Uterus (tissue), 4 donors: ENCODE measurements around the gene PPL. TPM values are rescaled to one million over a fixed set of nuclear protein-coding genes. Genes with fewer than 3 reads are reported as not detected.

ENCODE experiments used
- DNase-seq, 2 donors: peaks; one replicate each; pipeline ENCODE4 v3.0.0-alpha.2; 2019 to 2020
- H3K27ac ChIP-seq, 2 donors: fragments of 200-600 bp; sonication (generic); 1 replicate in 1 of 2; 2 replicates in 1 of 2; pipeline ENCODE4 v1.5.1; 2016 to 2018
- H3K27me3 ChIP-seq, 2 donors: fragments of 200-600 bp; sonication (generic); one replicate each; pipeline ENCODE4 v1.5.1; 2018 to 2019; ENCODE audit warnings: control low read depth in 1 of 2
- H3K36me3 ChIP-seq, 2 donors: fragments of 200-600 bp; sonication (generic); one replicate each; pipeline ENCODE4 v1.5.1; 2019; ENCODE audit warnings: control low read depth in 1 of 2
- H3K4me1 ChIP-seq, 2 donors: fragments of 200-600 bp; sonication (generic); one replicate each; pipeline ENCODE4 v1.5.1; 2018 to 2019; ENCODE audit warnings: control low read depth in 1 of 2
- H3K4me3 ChIP-seq, 2 donors: fragments of 200-600 bp; sonication (generic); 1 replicate in 1 of 2; 2 replicates in 1 of 2; pipeline ENCODE4 v1.5.1; 2018 to 2019; ENCODE audit warnings: mild to moderate bottlenecking in 1 of 2
- H3K9me3 ChIP-seq, 2 donors: fragments of 200-600 bp; sonication (generic); one replicate each; pipeline ENCODE4 v1.5.1; 2019; ENCODE audit warnings: control low read depth in 1 of 2
- POLR2A ChIP-seq, 2 donors: fragments of 450-650 bp; IDR thresholded peaks; one replicate each; pipeline ENCODE4 v1.6.1; 2016; ENCODE audit warnings: antibody characterized with exemption in 2 of 2, mild to moderate bottlenecking in 1 of 2, moderate library complexity in 1 of 2
- intact Hi-C: fragments of 100-400 bp; cut with DNase I; formaldehyde crosslinking; loops from one replicate; pipeline ENCODE4 v1.15.1; 2023; ENCODE audit warnings: low total_unique reads
- total RNA-seq, 4 donors: library from RNA; depleted of rRNA in 3 of 4; stranded (reverse); fragments of >200 nt in 3 of 4; gene quantifications; one replicate each; pipeline versions ENCODE4 v1.1.0 to v1.2.4, GENCODE V29; 2014 to 2023
- TF ChIP-seq, protein P1 (sequence below), 4 experiments: fragments of 200-600 bp in 2 of 4; fragments of 450-650 bp in 2 of 4; sonication (generic) in 2 of 4; IDR thresholded peaks; one replicate each; pipeline ENCODE4 v1.5.1; 2016 to 2019; ENCODE audit warnings: antibody characterized with exemption in 4 of 4, mild to moderate bottlenecking in 2 of 4, moderate library complexity in 1 of 4
- donor health status: DM: yes; HTN: yes; CAD: no.

PPL gene
- total RNA-seq, 4 donors from 2014 or later: 8.7 to 39.6 (median 15.2) TPM

DNA sequence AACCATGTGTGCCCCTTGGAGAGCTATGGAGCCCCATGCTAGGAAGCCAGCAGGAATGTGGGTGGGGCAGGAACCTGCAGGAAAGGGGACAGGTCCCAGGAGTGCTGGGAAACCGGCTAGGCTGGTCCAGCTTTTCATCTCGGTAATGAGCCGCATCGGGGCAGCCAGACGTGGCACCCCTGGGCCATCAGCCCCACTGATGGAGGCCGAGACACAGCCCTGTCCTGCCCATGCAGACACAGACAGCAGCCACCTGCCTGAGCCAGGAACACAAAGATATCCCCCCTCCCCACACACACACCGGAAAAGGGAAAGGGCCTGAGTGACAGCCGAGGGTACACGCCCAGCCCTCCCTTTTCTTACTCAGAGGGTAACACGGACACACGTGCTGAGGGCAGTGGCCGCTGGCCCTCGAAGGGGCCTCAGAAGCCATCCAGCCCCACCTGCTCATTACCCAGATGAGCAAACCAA, 18.1 kb downstream of the PPL start:
- H3K27me3 ChIP-seq: no peaks in the 10 kb centered on the region
- no peak for DNase-seq
- H3K4me1 ChIP-seq: no peaks in the 10 kb centered on the region
- H3K36me3 ChIP-seq: no peaks in the 10 kb centered on the region
- H3K9me3 ChIP-seq: no peaks in the 10 kb centered on the region
- intact Hi-C loops: no loop called here
- no peak overlapping the region for H3K27ac ChIP-seq
- H3K4me3 ChIP-seq: no peak overlapping the region
- TF ChIP-seq, protein P1, sequence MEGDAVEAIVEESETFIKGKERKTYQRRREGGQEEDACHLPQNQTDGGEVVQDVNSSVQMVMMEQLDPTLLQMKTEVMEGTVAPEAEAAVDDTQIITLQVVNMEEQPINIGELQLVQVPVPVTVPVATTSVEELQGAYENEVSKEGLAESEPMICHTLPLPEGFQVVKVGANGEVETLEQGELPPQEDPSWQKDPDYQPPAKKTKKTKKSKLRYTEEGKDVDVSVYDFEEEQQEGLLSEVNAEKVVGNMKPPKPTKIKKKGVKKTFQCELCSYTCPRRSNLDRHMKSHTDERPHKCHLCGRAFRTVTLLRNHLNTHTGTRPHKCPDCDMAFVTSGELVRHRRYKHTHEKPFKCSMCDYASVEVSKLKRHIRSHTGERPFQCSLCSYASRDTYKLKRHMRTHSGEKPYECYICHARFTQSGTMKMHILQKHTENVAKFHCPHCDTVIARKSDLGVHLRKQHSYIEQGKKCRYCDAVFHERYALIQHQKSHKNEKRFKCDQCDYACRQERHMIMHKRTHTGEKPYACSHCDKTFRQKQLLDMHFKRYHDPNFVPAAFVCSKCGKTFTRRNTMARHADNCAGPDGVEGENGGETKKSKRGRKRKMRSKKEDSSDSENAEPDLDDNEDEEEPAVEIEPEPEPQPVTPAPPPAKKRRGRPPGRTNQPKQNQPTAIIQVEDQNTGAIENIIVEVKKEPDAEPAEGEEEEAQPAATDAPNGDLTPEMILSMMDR (IDR thresholded peaks at IDR 0.05): no peak
- TF ChIP-seq POLR2A (IDR thresholded peaks at IDR 0.05): no peak

DNA sequence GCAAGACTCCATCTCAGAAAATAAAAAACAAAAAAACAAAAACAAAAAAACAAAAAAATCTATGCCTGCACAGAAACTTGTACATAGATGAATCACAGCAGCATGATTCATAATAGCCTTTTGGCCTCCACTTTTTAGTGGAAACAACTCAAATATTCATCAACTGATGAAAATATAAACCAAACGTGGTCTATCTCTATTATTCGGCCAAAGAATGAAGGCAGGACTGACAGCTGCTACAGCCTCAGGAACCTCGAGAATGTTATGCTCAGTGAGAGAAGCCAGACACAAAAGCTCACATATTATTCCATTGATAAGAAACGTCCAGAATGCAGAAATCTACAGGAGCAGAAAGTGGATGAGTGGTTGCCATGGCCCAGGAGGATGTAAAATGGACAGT, 19.8 kb downstream of the PPL start:
- TF ChIP-seq, protein P1 (IDR thresholded peaks at IDR 0.05): no peak
- no peak for TF ChIP-seq POLR2A (IDR thresholded peaks at IDR 0.05)
- H3K36me3 ChIP-seq: no peaks in the 10 kb centered on the region
- no peak overlapping the region for H3K4me3 ChIP-seq
- intact Hi-C loops: no loop called here
- peak overlapping the region in 1 of 2 donors; percentile 27 for H3K27ac ChIP-seq
- H3K9me3 ChIP-seq: no peaks in the 10 kb centered on the region
- DNase-seq: no peak
- H3K4me1 ChIP-seq: no peaks in the 10 kb centered on the region
- H3K27me3 ChIP-seq: no peaks in the 10 kb centered on the region

DNA sequence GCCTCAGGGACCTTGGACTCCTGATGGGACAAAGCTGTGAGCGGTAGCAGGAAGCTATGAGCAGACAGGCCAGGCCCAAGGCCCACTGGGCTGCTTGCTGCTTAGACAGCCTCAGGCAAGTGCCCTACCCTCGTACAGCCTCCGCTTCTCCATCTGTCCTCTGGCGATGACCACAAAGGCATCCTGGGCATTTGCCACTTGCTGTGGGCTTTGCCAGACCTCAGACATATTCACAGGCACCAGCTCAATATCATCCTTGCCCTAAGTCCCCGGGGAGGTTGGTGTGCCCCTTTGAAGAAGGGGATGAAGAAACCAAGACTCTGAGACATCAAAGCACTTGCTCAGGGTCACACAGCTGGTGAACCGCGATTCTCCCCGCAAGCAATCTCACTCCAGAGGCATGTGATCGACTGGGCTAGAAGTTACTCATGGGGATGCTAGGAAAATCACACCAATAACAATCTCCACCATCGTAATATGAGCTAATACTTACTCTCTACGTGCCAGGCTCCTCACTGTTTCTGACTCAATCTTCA, 21.7 kb downstream of the PPL start:
- Histone ChIP-seq H3K9me3 (no peaks in the 10 kb centered on the region), H3K27me3 (no peaks in the 10 kb centered on the region), H3K36me3 (no peaks in the 10 kb centered on the region), H3K4me3 (no peak overlapping the region), H3K4me1 (no peaks in the 10 kb centered on the region), H3K27ac (no peak overlapping the region)
- intact Hi-C loops: no loop called here
- DNase-seq: no peak
- TF ChIP-seq, protein P1 (IDR thresholded peaks at IDR 0.05): no peak
- no peak for TF ChIP-seq POLR2A (IDR thresholded peaks at IDR 0.05)

DNA sequence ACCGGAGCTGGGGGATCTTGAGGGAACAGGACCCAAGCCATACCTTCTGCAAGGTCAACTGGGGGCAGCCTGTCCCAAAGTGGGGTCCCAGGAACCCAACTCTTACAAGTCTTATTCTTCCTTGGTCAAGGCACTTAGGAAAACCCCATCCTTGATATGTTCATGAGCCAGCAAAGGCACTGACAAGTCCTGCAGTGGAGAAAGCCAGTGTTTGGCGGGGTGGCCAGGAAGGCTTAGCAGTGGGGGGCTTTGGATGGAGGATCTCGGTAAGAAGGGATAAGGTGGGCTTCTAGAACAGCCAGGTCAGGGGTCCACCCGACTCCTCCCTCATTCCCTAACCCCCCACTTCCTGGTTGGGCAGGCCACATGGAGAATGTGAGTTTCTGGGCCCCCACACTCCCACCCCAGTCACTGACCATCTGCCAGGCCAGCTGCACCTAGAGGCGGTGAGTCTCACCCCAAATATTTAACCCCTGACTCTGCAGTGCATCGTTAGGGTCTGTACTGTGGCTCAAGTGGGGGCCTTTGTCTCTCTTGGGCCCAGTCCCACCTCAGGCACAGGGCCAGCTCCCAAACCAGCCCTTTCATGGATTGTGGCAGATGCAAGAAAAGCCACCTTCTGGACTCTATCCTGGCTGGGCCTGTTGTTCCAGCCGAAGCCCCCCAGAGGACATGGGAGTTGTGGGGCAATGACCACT, 22.3 kb downstream of the PPL start:
- no peaks in the 10 kb centered on the region for H3K27me3 ChIP-seq
- DNase-seq: no peak
- TF ChIP-seq, protein P1 (IDR thresholded peaks at IDR 0.05): no peak
- no peak for TF ChIP-seq POLR2A (IDR thresholded peaks at IDR 0.05)
- H3K27ac ChIP-seq: no peak overlapping the region
- no peaks in the 10 kb centered on the region for H3K36me3 ChIP-seq
- intact Hi-C loops: no loop called here
- no peaks in the 10 kb centered on the region for H3K4me1 ChIP-seq
- no peak overlapping the region for H3K4me3 ChIP-seq
- H3K9me3 ChIP-seq: no peaks in the 10 kb centered on the region

DNA sequence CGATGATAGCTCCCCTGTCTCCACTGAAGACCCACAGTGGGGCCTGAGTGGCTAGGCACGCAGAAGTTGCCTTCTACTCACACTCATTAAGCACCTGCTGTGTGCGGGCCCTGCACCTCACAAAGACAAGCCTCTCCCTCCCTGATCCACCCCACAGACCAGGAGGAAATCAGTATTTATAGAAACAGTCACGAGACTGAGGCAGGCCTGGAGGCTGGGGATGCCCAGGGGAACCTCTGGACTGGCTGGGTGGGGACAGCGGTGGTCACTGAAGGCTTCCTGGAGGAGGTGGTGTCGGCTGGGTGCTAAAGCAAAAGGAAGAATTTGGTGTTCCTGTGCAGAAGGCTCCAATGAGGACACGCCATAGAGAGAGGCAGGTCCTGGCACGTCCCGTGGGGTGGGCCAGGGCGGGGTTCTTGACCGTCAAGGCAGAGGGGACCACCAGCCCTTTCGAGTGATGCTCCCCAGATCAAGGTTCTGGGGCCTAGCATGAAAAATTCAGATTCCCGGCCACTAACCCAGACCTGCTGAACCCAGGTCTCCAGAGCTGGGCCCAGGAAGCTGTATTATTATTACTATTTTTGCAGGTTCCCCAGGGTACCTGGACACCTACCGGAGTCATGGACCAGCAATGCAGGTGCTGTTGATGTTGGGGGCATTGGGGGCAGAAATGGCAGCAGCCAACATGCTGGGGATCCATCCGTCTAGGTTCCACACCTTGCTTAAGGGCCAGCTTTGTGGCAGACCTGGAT, 23.0 kb downstream of the PPL start:
- Histone ChIP-seq H3K4me3 (no peak overlapping the region), H3K27me3 (no peaks in the 10 kb centered on the region), H3K36me3 (no peaks in the 10 kb centered on the region), H3K4me1 (no peaks in the 10 kb centered on the region), H3K27ac (no peak overlapping the region), H3K9me3 (no peaks in the 10 kb centered on the region)
- intact Hi-C loops: no loop called here
- TF ChIP-seq POLR2A (IDR thresholded peaks at IDR 0.05): no peak
- TF ChIP-seq, protein P1 (IDR thresholded peaks at IDR 0.05): no peak
- DNase-seq: no peak
